ENCODE data around the gene WDR55. TPM values are rescaled to one million over a fixed set of nuclear protein-coding genes. Genes with fewer than 3 reads are reported as not detected.
A peak's percentile ranks its signal among the peaks of the same experiment; 100 is the strongest.

WDR55 gene
- total RNA-seq, 2 experiments from 2014 or later: 38.7 to 40.6 TPM

- H3K4me3 Mint-ChIP-seq: no peak overlapping the region
- no peaks in the 10 kb centered on the region for H3K27me3 Mint-ChIP-seq
- H3K4me1 Mint-ChIP-seq: peaks cover 13% of the 10 kb centered on the region
- ATAC-seq (no peak), DNase-seq (no peak)
- H3K27ac Mint-ChIP-seq: no peak overlapping the region
- H3K9me3 Mint-ChIP-seq (ENCODE audit: low read depth): no peaks in the 10 kb centered on the region
- CTCF ChIA-PET: interaction anchor here (0.9 kb wide), 1 partner anchor 18 kb away, joined by 3 read pairs; no protein-coding TSS in a partner anchor
- H3K36me3 Mint-ChIP-seq: peaks cover 45% of the 10 kb centered on the region
Observed at GRCh38 chr5:140671472-140672125, 6.9 kb downstream of the WDR55 start.

DNA sequence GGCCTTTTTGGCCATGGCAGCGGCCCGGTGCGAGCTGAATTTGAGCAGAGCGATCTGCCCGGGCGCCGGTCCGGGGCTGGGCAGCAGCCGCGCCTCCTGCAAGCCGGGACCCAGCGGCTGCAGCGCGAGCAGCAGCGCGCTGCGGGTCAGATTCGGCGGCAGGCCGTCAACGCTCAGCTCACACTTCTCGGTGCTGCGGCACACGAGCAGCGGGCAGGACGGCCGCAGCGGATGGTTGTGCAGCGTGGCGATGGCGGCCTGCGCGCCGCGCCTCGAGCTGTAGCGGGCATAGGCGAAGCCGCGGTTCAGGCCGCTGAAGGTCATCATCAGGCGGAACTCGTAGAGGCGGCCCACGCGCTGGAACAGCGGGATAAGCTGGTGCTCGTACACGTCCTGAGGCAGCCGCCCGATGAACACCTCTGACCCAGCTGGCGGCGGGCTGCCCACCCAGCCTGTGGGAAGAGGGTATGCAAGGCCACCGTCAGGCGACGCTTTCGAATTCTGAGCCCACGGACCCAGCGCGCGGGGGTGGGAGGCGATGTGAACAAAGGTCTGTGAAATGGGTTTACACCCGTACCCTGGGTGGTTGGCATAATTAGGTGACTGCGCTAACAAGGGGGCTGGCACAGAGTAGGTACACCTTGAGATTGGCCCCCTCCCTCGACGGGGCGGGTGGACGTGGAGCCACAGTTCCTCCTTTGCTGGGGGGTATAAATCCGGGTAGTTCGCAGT, 7.9 kb downstream of the WDR55 start:
- CTCF ChIA-PET: interaction anchor here (0.9 kb wide), 1 partner anchor 17 kb away, joined by 3 read pairs; no protein-coding TSS in a partner anchor
- H3K27ac Mint-ChIP-seq: no peak overlapping the region
- DNase-seq: peak; percentile 48

GRCh38 chr5:140673187-140673976, 8.7 kb downstream of the WDR55 start, which contains the start of gene DND1:
Gene DND1, minus strand, starts transcription at chr5:140673576. Its CDS starts 34 bp downstream, at chr5:140673542.
- H3K4me1 Mint-ChIP-seq: peaks cover 9% of the 10 kb centered on the region
- no peak within 1 kb of the TSS for H3K27ac Mint-ChIP-seq
- CTCF ChIA-PET: interaction anchor here (1.7 kb wide), 1 partner anchor 17 kb away, joined by 9 read pairs; the partner anchor contains the start of genes HARS1 and HARS2
- H3K36me3 Mint-ChIP-seq: peaks cover 49% of the 10 kb centered on the region
- DNase-seq (no peak), ATAC-seq (no peak)
- no peaks in the 10 kb centered on the region for H3K9me3 Mint-ChIP-seq (ENCODE audit: low read depth)
- H3K27me3 Mint-ChIP-seq: no peaks in the 10 kb centered on the region
- no peak within 1 kb of the TSS for H3K4me3 Mint-ChIP-seq

More for the DNA sequence above, 7.9 kb downstream of the WDR55 start:
- peak; percentile 46 for ATAC-seq
- H3K4me3 Mint-ChIP-seq: no peak overlapping the region
- peaks cover 51% of the 10 kb centered on the region for H3K36me3 Mint-ChIP-seq
- peaks cover 5% of the 10 kb centered on the region for H3K4me1 Mint-ChIP-seq
- no peaks in the 10 kb centered on the region for H3K9me3 Mint-ChIP-seq (ENCODE audit: low read depth)
- no peaks in the 10 kb centered on the region for H3K27me3 Mint-ChIP-seq

- no peak overlapping the region for H3K27ac Mint-ChIP-seq
- ATAC-seq (no peak), DNase-seq (no peak)
- H3K4me3 Mint-ChIP-seq: no peak overlapping the region
- CTCF ChIA-PET: interaction anchor here (1.5 to 1.7 kb wide), 2 partner anchors 16 to 46 kb away, joined by 4 to 9 read pairs; partner anchors contain the start of genes HARS1 and HARS2
- peaks cover 9% of the 10 kb centered on the region for H3K4me1 Mint-ChIP-seq
- peaks cover 40% of the 10 kb centered on the region for H3K36me3 Mint-ChIP-seq
- no peaks in the 10 kb centered on the region for H3K27me3 Mint-ChIP-seq
- H3K9me3 Mint-ChIP-seq (ENCODE audit: low read depth): no peaks in the 10 kb centered on the region
Observed at GRCh38 chr5:140674211-140674610, 9.5 kb downstream of the WDR55 start.

GRCh38 chr5:140674629-140675028, 9.9 kb downstream of the WDR55 start:
- Mint-ChIP-seq H3K27ac (no peak overlapping the region), H3K27me3 (no peaks in the 10 kb centered on the region), H3K9me3 (ENCODE audit: low read depth) (no peaks in the 10 kb centered on the region), H3K36me3 (peaks cover 36% of the 10 kb centered on the region), H3K4me1 (peaks cover 9% of the 10 kb centered on the region), H3K4me3 (no peak overlapping the region)
- CTCF ChIA-PET: interaction anchor here (1.5 to 1.7 kb wide), 2 partner anchors 16 to 45 kb away, joined by 4 to 9 read pairs; partner anchors contain the start of genes HARS1 and HARS2
- no peak for DNase-seq
- no peak for ATAC-seq

DNA sequence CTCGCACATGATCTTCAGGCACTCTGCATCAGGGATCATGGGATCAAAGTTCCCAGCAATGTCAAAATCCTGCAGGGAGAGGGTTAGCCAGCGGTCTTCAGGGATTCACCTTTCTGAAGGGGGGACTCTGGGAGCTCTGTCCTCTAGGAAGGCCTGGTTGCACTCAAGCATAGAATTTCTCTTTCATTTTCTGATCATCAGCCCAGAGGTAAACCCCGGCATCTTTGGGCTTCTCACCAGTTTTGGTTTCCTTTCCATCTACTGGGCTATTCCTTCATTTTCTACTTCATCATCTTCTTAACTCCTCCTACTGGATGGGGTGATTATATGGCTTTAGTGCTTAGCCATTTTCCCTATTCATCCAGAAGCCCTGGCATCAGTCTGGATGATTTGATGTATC, 13.2 kb downstream of the WDR55 start:
- peak overlapping the region; percentile 69 for H3K27ac Mint-ChIP-seq
- CTCF ChIA-PET: interaction anchor here (1.4 kb wide), 1 partner anchor 22 kb away, joined by 3 read pairs; the partner anchor contains the start of gene ZMAT2
- H3K27me3 Mint-ChIP-seq: no peaks in the 10 kb centered on the region
- H3K4me1 Mint-ChIP-seq: peaks cover 9% of the 10 kb centered on the region
- no peaks in the 10 kb centered on the region for H3K9me3 Mint-ChIP-seq (ENCODE audit: low read depth)
- no peak overlapping the region for H3K4me3 Mint-ChIP-seq
- DNase-seq: no peak
- H3K36me3 Mint-ChIP-seq: peaks cover 30% of the 10 kb centered on the region
- ATAC-seq: peak; percentile 37

- Mint-ChIP-seq H3K4me3 (no peak overlapping the region), H3K4me1 (peaks cover 9% of the 10 kb centered on the region), H3K27ac (no peak overlapping the region), H3K36me3 (peaks cover 34% of the 10 kb centered on the region), H3K9me3 (ENCODE audit: low read depth) (no peaks in the 10 kb centered on the region), H3K27me3 (no peaks in the 10 kb centered on the region)
- DNase-seq (no peak), ATAC-seq (no peak)
- CTCF ChIA-PET: no interaction called here
Observed at GRCh38 chr5:140678993-140679392, 14.3 kb downstream of the WDR55 start.

- Mint-ChIP-seq H3K4me1 (peaks cover 39% of the 10 kb centered on the region), H3K9me3 (ENCODE audit: low read depth) (no peaks in the 10 kb centered on the region), H3K27me3 (no peaks in the 10 kb centered on the region), H3K4me3 (peak overlapping the region; percentile 100), H3K27ac (peak overlapping the region; percentile 98), H3K36me3 (peaks cover 30% of the 10 kb centered on the region)
- DNase-seq (no peak), ATAC-seq (peak; percentile 3)
- CTCF ChIA-PET: interaction anchor here (0.9 to 1.9 kb wide), 10 partner anchors 10 to 327 kb away, joined by 3 to 11 read pairs (median 6); partner anchors contain the start of genes EIF4EBP3, IK, NDUFA2 and WDR55
Observed at GRCh38 chr5:140690376-140690932, 25.8 kb downstream of the WDR55 start.

- Mint-ChIP-seq H3K27me3 (no peaks in the 10 kb centered on the region), H3K36me3 (peaks cover 36% of the 10 kb centered on the region), H3K4me3 (peak within 1 kb of the TSS; percentile 100), H3K4me1 (peaks cover 39% of the 10 kb centered on the region), H3K27ac (peak within 1 kb of the TSS; percentile 98), H3K9me3 (ENCODE audit: low read depth) (no peaks in the 10 kb centered on the region)
- CTCF ChIA-PET: interaction anchor here (0.8 to 1.9 kb wide), 11 partner anchors 9 to 328 kb away, joined by 3 to 11 read pairs (median 5); partner anchors contain the start of genes EIF4EBP3, IK, NDUFA2 and WDR55
- ATAC-seq (peak; percentile 96), DNase-seq (peak; percentile 92)
Observed at GRCh38 chr5:140690941-140691924, 26.5 kb downstream of the WDR55 start, which contains the start of the genes HARS1 and HARS2. Gene HARS1, minus strand, starts transcription at chr5:140691370. Its CDS starts 66 bp downstream, at chr5:140691304. Gene HARS2, plus strand, starts transcription at chr5:140691455. Its CDS starts 194 bp downstream, at chr5:140691649.

GRCh38 chr5:140694276-140694675, 29.6 kb downstream of the WDR55 start:
- Mint-ChIP-seq H3K27me3 (no peaks in the 10 kb centered on the region), H3K4me1 (peaks cover 34% of the 10 kb centered on the region), H3K36me3 (peaks cover 52% of the 10 kb centered on the region), H3K4me3 (no peak overlapping the region), H3K27ac (no peak overlapping the region), H3K9me3 (ENCODE audit: low read depth) (no peaks in the 10 kb centered on the region)
- CTCF ChIA-PET: no interaction called here
- no peak for DNase-seq
- ATAC-seq: no peak

DNA sequence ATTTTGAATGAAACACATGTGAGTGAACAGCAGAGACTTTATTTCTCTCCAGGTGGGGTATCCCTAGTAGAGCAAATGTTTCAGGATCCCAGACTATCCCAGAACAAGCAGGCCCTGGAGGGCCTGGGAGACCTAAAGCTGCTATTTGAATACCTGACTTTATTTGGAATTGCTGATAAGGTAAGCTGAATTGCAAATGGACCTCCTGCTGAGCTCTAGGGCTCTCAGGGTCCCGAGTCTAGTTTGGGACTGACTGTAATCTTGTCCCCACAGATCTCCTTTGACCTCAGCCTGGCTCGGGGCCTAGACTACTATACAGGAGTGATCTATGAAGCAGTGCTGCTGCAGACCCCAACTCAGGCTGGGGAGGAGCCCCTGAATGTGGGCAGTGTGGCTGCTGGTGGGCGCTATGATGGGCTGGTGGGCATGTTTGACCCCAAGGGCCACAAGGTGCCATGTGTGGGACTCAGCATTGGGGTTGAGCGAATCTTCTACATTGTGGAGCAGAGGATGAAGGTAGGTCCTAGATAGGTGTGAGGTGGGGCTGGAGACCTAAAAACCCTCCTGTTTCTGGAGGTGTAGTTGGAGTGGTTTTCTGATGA, 32.3 kb downstream of the WDR55 start:
- CTCF ChIA-PET: interaction anchor here (1.0 kb wide), 1 partner anchor 324 kb away, joined by 4 read pairs; no protein-coding TSS in a partner anchor
- DNase-seq (no peak), ATAC-seq (no peak)
- Mint-ChIP-seq H3K9me3 (ENCODE audit: low read depth) (no peaks in the 10 kb centered on the region), H3K27ac (no peak overlapping the region), H3K4me3 (no peak overlapping the region), H3K4me1 (peaks cover 32% of the 10 kb centered on the region), H3K27me3 (no peaks in the 10 kb centered on the region), H3K36me3 (peaks cover 62% of the 10 kb centered on the region)
